ENCODE results near the gene CGN. TPM values are rescaled to one million over a fixed set of nuclear protein-coding genes. Genes with fewer than 3 reads are reported as not detected.

CGN gene
- total RNA-seq, 2 donors from 2014 or later, result 2.3 TPM; not detected in 1

DNA sequence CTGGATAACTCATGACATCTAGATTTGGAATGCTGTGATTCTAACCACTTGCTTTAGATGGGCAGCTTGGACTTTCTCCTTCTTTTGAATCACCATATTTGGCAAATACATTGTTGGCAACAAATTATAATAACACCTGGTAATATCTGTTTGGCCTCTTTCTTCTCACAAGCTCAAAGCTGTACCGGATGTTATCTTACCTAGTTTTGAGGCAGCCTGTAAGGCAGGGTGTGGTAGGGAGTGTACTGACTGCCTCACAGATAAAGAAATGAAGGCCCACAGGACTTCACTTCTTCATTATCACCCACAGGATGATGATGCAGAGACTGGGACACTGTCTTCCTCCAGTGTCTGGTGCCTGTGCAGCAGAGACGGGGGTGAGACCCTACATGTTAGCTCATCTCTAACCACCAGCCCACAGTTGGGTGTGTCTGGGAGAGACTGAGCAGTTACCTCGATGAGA lies 57.5 kb downstream of the CGN start:
- H3K27me3 ChIP-seq (replicated peaks; ENCODE audit: insufficient read depth), result no peaks in the 10 kb centered on the region
- H3K27ac ChIP-seq, result no peak overlapping the region
- DNase-seq (ENCODE audit: low spot score) (no peak), ATAC-seq (ENCODE audit: insufficient number of reproducible peaks, low FRiP score, low read depth) (no peak)
- H3K36me3 ChIP-seq, result peaks cover 6% of the 10 kb centered on the region
- no peak overlapping the region for H3K4me3 ChIP-seq
- no peaks in the 10 kb centered on the region for H3K9me3 ChIP-seq
- no peaks in the 10 kb centered on the region for H3K4me1 ChIP-seq (ENCODE audit: control insufficient read depth in 1 of 2, low read depth in 2 of 2)
- TF ChIP-seq, protein P1, sequence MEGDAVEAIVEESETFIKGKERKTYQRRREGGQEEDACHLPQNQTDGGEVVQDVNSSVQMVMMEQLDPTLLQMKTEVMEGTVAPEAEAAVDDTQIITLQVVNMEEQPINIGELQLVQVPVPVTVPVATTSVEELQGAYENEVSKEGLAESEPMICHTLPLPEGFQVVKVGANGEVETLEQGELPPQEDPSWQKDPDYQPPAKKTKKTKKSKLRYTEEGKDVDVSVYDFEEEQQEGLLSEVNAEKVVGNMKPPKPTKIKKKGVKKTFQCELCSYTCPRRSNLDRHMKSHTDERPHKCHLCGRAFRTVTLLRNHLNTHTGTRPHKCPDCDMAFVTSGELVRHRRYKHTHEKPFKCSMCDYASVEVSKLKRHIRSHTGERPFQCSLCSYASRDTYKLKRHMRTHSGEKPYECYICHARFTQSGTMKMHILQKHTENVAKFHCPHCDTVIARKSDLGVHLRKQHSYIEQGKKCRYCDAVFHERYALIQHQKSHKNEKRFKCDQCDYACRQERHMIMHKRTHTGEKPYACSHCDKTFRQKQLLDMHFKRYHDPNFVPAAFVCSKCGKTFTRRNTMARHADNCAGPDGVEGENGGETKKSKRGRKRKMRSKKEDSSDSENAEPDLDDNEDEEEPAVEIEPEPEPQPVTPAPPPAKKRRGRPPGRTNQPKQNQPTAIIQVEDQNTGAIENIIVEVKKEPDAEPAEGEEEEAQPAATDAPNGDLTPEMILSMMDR (IDR thresholded peaks at IDR 0.05), result no peak

DNA sequence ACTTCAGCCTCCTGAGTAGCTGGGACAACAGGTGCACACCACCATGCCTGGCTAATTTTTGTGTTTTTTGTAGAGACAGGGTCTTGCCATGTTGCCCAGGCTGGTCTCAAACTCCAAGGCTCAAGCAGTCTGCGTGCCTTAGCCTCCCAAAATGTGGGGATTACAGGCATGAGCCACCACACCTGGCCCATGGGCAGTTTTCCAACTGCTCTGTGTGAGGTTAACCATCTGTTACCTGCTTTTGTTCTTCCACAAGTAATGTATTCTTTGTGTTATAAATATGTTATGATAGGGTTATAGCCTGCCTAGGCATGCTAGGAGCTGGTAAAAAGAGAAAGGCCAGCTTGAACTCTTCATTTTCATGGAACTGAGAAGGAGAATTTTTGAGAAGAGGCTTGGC lies 59.6 kb downstream of the CGN start:
- DNase-seq (ENCODE audit: low spot score) (no peak), ATAC-seq (ENCODE audit: insufficient number of reproducible peaks, low FRiP score, low read depth) (no peak)
- TF ChIP-seq, protein P1 (IDR thresholded peaks at IDR 0.05), result no peak
- Histone ChIP-seq H3K36me3 (peaks cover 3% of the 10 kb centered on the region), H3K27me3 (replicated peaks; ENCODE audit: insufficient read depth) (no peaks in the 10 kb centered on the region), H3K4me1 (ENCODE audit: control insufficient read depth in 1 of 2, low read depth in 2 of 2) (no peaks in the 10 kb centered on the region), H3K4me3 (no peak overlapping the region), H3K27ac (no peak overlapping the region), H3K9me3 (no peaks in the 10 kb centered on the region)

DNA sequence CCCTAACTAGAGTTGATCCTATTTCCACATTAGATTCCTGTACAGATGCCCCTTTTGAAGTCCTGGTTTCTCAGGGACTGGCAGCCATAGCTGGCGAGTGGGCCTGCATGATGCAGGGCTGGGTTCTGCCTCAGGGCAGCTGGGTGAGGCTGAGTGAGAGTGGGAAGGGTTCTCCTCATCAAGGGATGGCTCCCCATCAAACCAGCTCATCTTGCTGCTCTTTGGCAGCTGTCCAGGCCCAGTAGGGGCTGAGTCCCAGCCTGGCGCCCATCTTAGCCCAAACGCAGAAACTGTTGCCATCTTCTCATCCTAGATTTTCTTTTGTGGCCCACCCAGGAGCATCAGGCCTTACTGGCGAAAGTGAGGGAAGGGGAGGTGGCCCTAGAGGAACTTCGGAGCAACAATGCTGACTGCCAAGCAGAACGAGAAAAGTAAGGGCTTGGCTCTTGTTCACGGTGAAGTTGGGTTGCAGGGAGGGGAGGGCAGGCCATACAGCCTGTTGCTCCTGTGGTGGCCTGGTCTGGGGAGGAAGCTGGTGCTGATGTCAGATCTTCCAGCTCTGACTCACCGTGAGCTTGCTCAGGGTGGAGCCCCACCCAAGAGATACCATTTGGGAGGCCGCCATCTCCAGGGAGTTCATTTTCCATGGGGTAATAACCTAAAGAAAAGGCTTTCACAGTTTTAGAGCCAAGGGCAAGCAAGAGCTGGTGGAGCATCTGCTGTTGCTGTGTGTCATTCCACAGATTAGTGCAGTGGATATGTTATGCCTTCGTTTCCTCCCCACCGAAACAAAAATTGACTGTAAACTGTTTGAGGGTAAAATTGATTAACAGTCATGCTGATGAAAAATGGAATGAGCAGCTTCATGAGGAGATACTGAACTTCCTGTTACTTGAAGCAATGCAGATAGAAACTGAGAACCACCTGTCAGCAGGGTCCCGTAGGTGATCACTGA lies 63.7 kb downstream of the CGN start:
- no peak overlapping the region for H3K4me3 ChIP-seq
- DNase-seq (ENCODE audit: low spot score) (no peak), ATAC-seq (ENCODE audit: insufficient number of reproducible peaks, low FRiP score, low read depth) (no peak)
- no peaks in the 10 kb centered on the region for H3K4me1 ChIP-seq (ENCODE audit: control insufficient read depth in 1 of 2, low read depth in 2 of 2)
- H3K36me3 ChIP-seq, result peaks cover 17% of the 10 kb centered on the region
- no peaks in the 10 kb centered on the region for H3K9me3 ChIP-seq
- no peaks in the 10 kb centered on the region for H3K27me3 ChIP-seq (replicated peaks; ENCODE audit: insufficient read depth)
- TF ChIP-seq, protein P1 (IDR thresholded peaks at IDR 0.05), result no peak
- H3K27ac ChIP-seq, result no peak overlapping the region

DNA sequence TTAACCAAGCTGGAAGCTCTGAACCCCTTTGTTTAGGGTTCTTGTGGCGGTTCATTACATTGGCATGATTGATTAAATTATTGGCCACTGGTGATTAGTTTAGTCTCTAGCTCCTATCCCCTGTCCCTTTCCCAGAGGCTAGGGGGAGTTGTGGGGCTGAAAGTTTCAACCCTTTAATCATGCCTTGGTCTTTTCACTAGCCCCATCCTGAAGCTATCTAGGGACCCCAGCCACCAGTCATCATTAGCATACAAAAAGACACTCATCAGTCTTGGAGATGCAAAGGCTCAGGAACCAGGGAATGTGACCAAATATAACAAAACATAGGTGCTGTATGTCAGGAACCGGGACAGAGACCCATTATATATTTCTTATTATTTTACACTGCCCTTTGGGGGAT lies 66.0 kb downstream of the CGN start:
- H3K27me3 ChIP-seq (replicated peaks; ENCODE audit: insufficient read depth), result no peaks in the 10 kb centered on the region
- H3K4me1 ChIP-seq (ENCODE audit: control insufficient read depth in 1 of 2, low read depth in 2 of 2), result no peaks in the 10 kb centered on the region
- no peak overlapping the region for H3K4me3 ChIP-seq
- no peaks in the 10 kb centered on the region for H3K9me3 ChIP-seq
- ATAC-seq (ENCODE audit: insufficient number of reproducible peaks, low FRiP score, low read depth) (no peak), DNase-seq (ENCODE audit: low spot score) (no peak)
- TF ChIP-seq, protein P1 (IDR thresholded peaks at IDR 0.05), result no peak
- no peak overlapping the region for H3K27ac ChIP-seq
- H3K36me3 ChIP-seq, result peaks cover 27% of the 10 kb centered on the region

DNA sequence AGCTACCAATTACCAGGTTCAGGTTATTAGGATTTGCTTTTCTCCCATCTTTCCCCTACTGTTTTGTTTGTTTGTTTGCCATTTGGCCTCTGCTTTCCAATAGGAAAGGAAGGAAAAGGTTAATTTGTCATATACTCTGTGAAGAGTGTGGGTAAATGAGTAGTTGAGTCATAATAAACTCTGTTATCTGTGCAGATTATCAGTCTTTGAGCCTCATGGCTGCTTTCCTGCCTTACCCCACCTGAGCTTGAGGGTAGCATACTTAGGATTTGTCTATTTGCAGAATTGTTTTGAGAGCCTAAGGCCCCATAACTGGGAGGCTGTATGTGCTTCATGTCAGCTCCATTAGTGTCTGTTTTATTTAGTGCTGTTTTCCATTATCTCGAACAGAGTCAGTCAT lies 67.8 kb downstream of the CGN start:
- Histone ChIP-seq H3K27ac (no peak overlapping the region), H3K36me3 (peaks cover 27% of the 10 kb centered on the region), H3K4me1 (ENCODE audit: control insufficient read depth in 1 of 2, low read depth in 2 of 2) (no peaks in the 10 kb centered on the region), H3K9me3 (no peaks in the 10 kb centered on the region), H3K4me3 (no peak overlapping the region), H3K27me3 (replicated peaks; ENCODE audit: insufficient read depth) (no peaks in the 10 kb centered on the region)
- ATAC-seq (ENCODE audit: insufficient number of reproducible peaks, low FRiP score, low read depth) (no peak), DNase-seq (ENCODE audit: low spot score) (no peak)
- TF ChIP-seq, protein P1 (IDR thresholded peaks at IDR 0.05), result no peak

All from thoracic aorta (tissue), 2 donors.